HepG2 (cell line): ENCODE results near the gene DNAJC8. TPM values are rescaled to one million over a fixed set of nuclear protein-coding genes. Genes with fewer than 3 reads are reported as not detected.

Experiments used
- MYNN ChIP-seq: sonication (generic); formaldehyde crosslinking; IDR thresholded peaks from 2 replicates; pipeline ENCODE4 v1.4.0; 2020; ENCODE audit warnings: mild to moderate bottlenecking, low read depth, missing genetic modification reagents
- SIX1 ChIP-seq: sonication (generic); formaldehyde crosslinking; IDR thresholded peaks from 2 replicates; pipeline ENCODE4 v1.4.0; 2020; ENCODE audit warnings: missing genetic modification reagents, borderline replicate concordance
- TEAD3 ChIP-seq: optimal IDR thresholded peaks from 2 replicates; pipeline ENCODE3; 2016; ENCODE audit warnings: borderline replicate concordance
- ZNF451 ChIP-seq: sonication (generic); formaldehyde crosslinking; IDR thresholded peaks from 2 replicates; pipeline ENCODE4 v1.5.0; 2020; ENCODE audit warnings: mild to moderate bottlenecking, missing genetic modification reagents
- ZNF746 ChIP-seq: sonication (generic); formaldehyde crosslinking; IDR thresholded peaks from 2 replicates; pipeline ENCODE4 v1.8.0; 2022; ENCODE audit warnings: mild to moderate bottlenecking, missing genetic modification reagents
- ZNF776 ChIP-seq: sonication (generic); formaldehyde crosslinking; IDR thresholded peaks from 2 replicates; pipeline ENCODE4 v1.4.0; 2020; ENCODE audit warnings: mild to moderate bottlenecking, missing genetic modification reagents
- polyA plus RNA-seq, 8 experiments: library from polyadenylated mRNA; depleted of rRNA in 3 of 8; stranded (reverse) in 7 of 8; unstranded in 1 of 8; fragments of >200 nt; fragmentation: Illumina TruSeq in 4 of 8; extraction: Trizol in 4 of 8; gene quantifications; 2 replicates each; pipeline versions ENCODE4 v1.2.1 to v1.2.3, GENCODE V29; 2011 to 2016; ENCODE audit warnings: low read depth in 4 of 8, missing spikeins in 1 of 8, mixed read lengths in 1 of 8; ENCODE audit not compliant: insufficient read depth in 1 of 8
- total RNA-seq, 5 experiments: library from RNA; depleted of rRNA; stranded (reverse); fragments of >200 nt; fragmentation: Illumina TruSeq; extraction: Trizol; gene quantifications; 2 replicates each; pipeline ENCODE4 v1.2.3, GENCODE V29; 2016; ENCODE audit warnings: low read depth in 1 of 5
- TF ChIP-seq, protein P1 (sequence below): sonication (generic); formaldehyde crosslinking; IDR thresholded peaks from 2 replicates; pipeline ENCODE4 v1.4.0; 2020; ENCODE audit warnings: missing genetic modification reagents

Gene DNAJC8
- total and polyA plus RNA-seq, 2 of the 13 experiments (the other 11 are each of a cell fraction or from before 2014, with no cell fraction given), result 54.5 to 126 TPM

DNA sequence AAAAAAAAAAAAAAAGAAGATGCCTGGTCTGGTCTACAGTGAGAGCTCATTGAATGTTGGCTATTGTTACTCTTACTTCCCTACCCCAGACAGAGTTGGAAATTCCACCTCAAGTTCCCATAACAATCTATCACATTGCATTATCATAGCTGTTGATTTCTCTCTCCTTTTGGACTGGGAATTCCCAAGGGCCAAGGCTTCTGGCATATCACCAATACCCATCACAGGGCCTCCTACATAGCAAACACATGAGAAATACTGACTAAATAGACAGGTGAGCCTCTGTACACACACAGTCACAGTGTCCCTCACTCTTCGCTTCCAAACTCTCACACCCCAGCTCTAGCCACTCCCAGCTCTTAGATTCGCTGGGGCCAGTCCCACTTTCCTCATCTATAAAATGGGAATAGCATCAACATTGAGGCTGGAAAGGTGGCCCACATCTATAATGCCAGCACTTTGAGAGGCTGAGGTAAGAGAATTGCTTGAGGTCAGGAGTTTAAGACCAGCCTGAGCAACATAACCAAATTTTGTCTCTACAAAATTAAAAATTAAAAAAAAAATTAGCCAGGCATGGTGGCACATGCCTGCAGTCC lies 62.7 kb downstream of the DNAJC8 start (continued):
- TF ChIP-seq, protein P1, sequence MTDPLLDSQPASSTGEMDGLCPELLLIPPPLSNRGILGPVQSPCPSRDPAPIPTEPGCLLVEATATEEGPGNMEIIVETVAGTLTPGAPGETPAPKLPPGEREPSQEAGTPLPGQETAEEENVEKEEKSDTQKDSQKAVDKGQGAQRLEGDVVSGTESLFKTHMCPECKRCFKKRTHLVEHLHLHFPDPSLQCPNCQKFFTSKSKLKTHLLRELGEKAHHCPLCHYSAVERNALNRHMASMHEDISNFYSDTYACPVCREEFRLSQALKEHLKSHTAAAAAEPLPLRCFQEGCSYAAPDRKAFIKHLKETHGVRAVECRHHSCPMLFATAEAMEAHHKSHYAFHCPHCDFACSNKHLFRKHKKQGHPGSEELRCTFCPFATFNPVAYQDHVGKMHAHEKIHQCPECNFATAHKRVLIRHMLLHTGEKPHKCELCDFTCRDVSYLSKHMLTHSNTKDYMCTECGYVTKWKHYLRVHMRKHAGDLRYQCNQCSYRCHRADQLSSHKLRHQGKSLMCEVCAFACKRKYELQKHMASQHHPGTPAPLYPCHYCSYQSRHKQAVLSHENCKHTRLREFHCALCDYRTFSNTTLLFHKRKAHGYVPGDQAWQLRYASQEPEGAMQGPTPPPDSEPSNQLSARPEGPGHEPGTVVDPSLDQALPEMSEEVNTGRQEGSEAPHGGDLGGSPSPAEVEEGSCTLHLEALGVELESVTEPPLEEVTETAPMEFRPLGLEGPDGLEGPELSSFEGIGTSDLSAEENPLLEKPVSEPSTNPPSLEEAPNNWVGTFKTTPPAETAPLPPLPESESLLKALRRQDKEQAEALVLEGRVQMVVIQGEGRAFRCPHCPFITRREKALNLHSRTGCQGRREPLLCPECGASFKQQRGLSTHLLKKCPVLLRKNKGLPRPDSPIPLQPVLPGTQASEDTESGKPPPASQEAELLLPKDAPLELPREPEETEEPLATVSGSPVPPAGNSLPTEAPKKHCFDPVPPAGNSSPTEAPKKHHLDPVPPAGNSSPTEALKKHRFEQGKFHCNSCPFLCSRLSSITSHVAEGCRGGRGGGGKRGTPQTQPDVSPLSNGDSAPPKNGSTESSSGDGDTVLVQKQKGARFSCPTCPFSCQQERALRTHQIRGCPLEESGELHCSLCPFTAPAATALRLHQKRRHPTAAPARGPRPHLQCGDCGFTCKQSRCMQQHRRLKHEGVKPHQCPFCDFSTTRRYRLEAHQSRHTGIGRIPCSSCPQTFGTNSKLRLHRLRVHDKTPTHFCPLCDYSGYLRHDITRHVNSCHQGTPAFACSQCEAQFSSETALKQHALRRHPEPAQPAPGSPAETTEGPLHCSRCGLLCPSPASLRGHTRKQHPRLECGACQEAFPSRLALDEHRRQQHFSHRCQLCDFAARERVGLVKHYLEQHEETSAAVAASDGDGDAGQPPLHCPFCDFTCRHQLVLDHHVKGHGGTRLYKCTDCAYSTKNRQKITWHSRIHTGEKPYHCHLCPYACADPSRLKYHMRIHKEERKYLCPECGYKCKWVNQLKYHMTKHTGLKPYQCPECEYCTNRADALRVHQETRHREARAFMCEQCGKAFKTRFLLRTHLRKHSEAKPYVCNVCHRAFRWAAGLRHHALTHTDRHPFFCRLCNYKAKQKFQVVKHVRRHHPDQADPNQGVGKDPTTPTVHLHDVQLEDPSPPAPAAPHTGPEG (CRISPR knock-in tag), result no peak
- TF ChIP-seq ZNF776 (CRISPR knock-in tag) (no peak), ZNF746 (CRISPR knock-in tag) (no peak), MYNN (CRISPR knock-in tag) (no peak), SIX1 (no peak), TEAD3 (CRISPR knock-in tag) (peak; percentile 52), ZNF451 (CRISPR knock-in tag) (no peak)
